CD4-positive, alpha-beta T cell treated with Interleukin-2 at 100 ng/mL for 4 hours (primary cell): ENCODE measurements around the gene ZMYM2.

Experiments used
- DNase-seq: peaks from one replicate; pipeline ENCODE4 v3.0.0-alpha.2; 2020; ENCODE audit warnings: low spot score

ZMYM2 gene

GRCh38 chr13:20134732-20135131 lies 176.2 kb downstream of the ZMYM2 start:
- DNase-seq, result no peak

- peak; percentile 25 for DNase-seq
These were observed 178.5 kb downstream of the ZMYM2 start for GRCh38 chr13:20136781-20137703.

- DNase-seq, result no peak
These were observed 179.3 kb downstream of the ZMYM2 start for GRCh38 chr13:20137875-20138274.

- DNase-seq, result no peak
These were observed 182.0 kb downstream of the ZMYM2 start for GRCh38 chr13:20140487-20140886.
